Activated CD4-positive, alpha-beta T cell treated with anti-CD3 and anti-CD28 coated beads, Interleukin-2, amount 10 ng/mL, durations not matched to agents 7 days and 5 days (primary cell): Measurements from ENCODE around the gene STK32B. TPM values are rescaled to one million over a fixed set of nuclear protein-coding genes. Genes with fewer than 3 reads are reported as not detected.
"Not testable (repeated sequence)": the region's sequence is repeated elsewhere in the genome, so short reads cannot be mapped to it uniquely, and the experiment has no call there.

Source experiments
- CTCF ChIA-PET: fragments of 350-600 bp; sonication (Branson Sonifier 250); formaldehyde crosslinking; loops from one replicate; lab custom pipeline; 2021; ENCODE audit warnings: antibody characterized with exemption; lab: Charles Lee
- POLR2A ChIA-PET: fragments of 350-600 bp; sonication (Branson Sonifier 250); formaldehyde crosslinking; loops from one replicate; lab custom pipeline; 2021; ENCODE audit warnings: antibody characterized with exemption; lab: Charles Lee
- DNase-seq: peaks from one replicate; pipeline ENCODE4 v3.0.0-alpha.2; 2020
- H3K27ac Mint-ChIP-seq: one replicate; pipeline ENCODE4 v1.8.0; 2021; ENCODE audit warnings: mild to moderate bottlenecking, moderate library complexity, mixed read lengths
- H3K27me3 Mint-ChIP-seq: one replicate; pipeline ENCODE4 v1.8.0; 2021; ENCODE audit warnings: mixed read lengths
- H3K36me3 Mint-ChIP-seq: one replicate; pipeline ENCODE4 v1.8.0; 2021; ENCODE audit warnings: low read depth, mixed read lengths
- H3K4me1 Mint-ChIP-seq: one replicate; pipeline ENCODE4 v1.8.0; 2021; ENCODE audit warnings: mixed read lengths
- H3K4me3 Mint-ChIP-seq: one replicate; pipeline ENCODE4 v1.8.0; 2021; ENCODE audit warnings: mild to moderate bottlenecking, moderate library complexity, mixed read lengths
- H3K9me3 Mint-ChIP-seq: one replicate; pipeline ENCODE4 v1.8.0; 2021; ENCODE audit warnings: mixed read lengths
- total RNA-seq, 2 experiments: library from RNA; stranded (reverse); gene quantifications; one replicate each; pipeline ENCODE4 v1.2.3, GENCODE V29; 2021

The STK32B gene
- total RNA-seq, 2 experiments from 2014 or later = not detected

DNA sequence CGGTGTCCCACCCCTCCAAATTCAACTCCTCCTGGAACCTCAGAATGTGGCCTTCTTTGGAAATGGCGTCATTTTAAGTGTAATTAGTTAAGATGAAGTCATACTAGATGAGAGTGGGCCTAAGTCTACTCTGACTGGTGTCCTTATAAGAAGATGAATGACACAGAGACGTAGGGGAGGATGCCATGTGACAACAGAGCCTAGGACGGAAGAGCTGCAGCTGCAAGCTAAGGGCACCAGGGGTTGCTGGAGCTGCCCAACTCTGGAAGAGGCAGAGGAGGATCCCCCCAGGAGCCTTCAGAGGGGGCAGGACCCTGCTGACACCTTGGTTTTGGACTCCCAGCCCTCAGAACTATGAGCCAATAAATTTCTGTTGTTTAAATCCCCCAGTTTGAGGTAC, 115.1 kb downstream of the STK32B start:
- Mint-ChIP-seq H3K27ac (no peak overlapping the region), H3K4me1 (no peaks in the 10 kb centered on the region), H3K27me3 (no peaks in the 10 kb centered on the region), H3K36me3 (no peaks in the 10 kb centered on the region), H3K9me3 (no peaks in the 10 kb centered on the region), H3K4me3 (no peak overlapping the region)
- DNase-seq = no peak
- ChIA-PET CTCF (no interaction called here), POLR2A (no interaction called here)

DNA sequence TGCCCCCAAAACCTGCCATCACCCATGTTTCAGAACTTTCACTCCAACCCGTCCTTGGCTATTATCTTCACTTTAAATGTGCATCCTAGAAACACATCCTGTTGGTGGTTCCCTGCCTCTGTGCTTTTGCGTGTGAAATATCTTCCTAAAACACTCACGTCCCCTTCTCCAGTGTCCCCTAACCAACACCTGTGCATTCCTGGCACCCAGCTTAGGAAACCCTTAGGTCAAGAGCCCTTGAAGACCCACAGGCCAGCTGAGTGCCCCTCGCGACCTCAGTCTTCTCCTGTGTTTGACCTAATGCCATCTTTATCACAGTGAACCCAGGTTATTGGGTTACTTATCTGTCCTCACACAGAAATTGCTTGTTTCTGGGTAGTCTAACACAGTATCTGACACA, 117.6 kb downstream of the STK32B start:
- H3K9me3 Mint-ChIP-seq = no peaks in the 10 kb centered on the region
- POLR2A ChIA-PET = no interaction called here
- CTCF ChIA-PET = no interaction called here
- H3K4me1 Mint-ChIP-seq = no peaks in the 10 kb centered on the region
- no peak overlapping the region for H3K27ac Mint-ChIP-seq
- H3K36me3 Mint-ChIP-seq = no peaks in the 10 kb centered on the region
- DNase-seq = no peak
- no peaks in the 10 kb centered on the region for H3K27me3 Mint-ChIP-seq
- H3K4me3 Mint-ChIP-seq = no peak overlapping the region

DNA sequence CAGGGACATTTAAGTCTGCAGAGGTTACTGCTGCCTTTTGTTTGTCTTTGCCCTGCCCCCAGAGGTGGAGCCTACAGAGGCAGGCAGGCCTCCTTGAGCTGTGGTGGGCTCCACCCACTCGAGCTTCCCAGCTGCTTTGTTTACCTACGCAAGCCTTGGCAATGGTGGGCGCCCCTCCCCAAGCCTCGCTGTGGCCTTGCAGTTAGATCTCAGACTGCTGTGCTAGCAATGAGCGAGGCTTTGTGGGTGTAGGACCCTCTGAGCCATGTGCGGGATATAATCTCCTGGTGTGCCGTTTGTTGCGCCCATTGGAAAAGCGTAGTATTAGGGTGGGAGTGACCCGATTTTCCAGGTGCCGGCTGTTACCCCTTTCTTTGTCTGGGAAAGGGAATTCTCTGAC, 124.6 kb downstream of the STK32B start:
- H3K27ac Mint-ChIP-seq, H3K9me3 Mint-ChIP-seq, DNase-seq, CTCF ChIA-PET, H3K4me1 Mint-ChIP-seq, H3K27me3 Mint-ChIP-seq, POLR2A ChIA-PET, H3K36me3 Mint-ChIP-seq, H3K4me3 Mint-ChIP-seq: not testable (repeated sequence)

DNA sequence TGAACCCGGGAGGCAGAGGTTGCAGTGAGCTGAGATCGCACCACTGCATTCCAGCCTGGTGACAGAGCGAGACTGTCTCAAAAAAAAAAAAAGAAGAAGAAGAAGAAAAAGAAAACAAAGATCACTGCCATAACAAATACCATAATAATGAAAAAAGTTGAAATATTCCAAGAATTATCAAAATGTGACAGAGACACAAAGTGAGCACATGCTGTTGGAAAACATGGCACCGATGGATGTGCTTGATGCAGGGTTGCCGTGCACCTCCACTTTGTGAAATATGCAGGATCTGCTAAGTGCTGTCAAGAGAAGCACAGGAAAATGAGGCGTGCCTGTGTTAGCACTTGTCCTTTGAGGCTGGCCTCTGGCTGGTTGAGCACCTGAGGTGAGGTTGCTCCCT, 133.3 kb downstream of the STK32B start:
- POLR2A ChIA-PET = no interaction called here

DNA sequence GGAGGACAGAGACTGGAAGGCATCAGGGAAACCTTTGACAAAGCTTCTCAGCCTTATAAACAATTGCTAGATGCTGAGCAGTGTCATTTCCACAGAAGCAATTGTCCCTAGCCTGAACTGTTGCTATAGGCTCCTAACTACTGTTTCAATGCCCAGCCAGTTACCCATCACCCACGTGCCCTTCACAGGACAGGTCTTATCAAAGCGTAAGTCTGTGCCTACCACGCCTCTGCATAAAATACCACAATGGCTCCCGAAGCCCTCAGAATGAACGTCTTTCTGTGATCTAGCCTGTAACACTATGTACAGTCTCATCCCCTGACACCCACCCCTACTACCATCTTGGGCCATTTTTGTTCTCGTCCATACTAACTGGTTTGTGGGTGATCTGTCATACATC, 134.3 kb downstream of the STK32B start:
- no peak for DNase-seq
- H3K4me3 Mint-ChIP-seq = no peak overlapping the region
- no peaks in the 10 kb centered on the region for H3K4me1 Mint-ChIP-seq
- CTCF ChIA-PET = no interaction called here
- POLR2A ChIA-PET = no interaction called here
- H3K36me3 Mint-ChIP-seq = no peaks in the 10 kb centered on the region
- H3K27me3 Mint-ChIP-seq = no peaks in the 10 kb centered on the region
- no peaks in the 10 kb centered on the region for H3K9me3 Mint-ChIP-seq
- no peak overlapping the region for H3K27ac Mint-ChIP-seq

More for the DNA sequence above, 133.3 kb downstream of the STK32B start:
- CTCF ChIA-PET = no interaction called here
- no peaks in the 10 kb centered on the region for H3K27me3 Mint-ChIP-seq
- no peaks in the 10 kb centered on the region for H3K9me3 Mint-ChIP-seq
- no peaks in the 10 kb centered on the region for H3K4me1 Mint-ChIP-seq
- H3K27ac Mint-ChIP-seq = no peak overlapping the region
- no peaks in the 10 kb centered on the region for H3K36me3 Mint-ChIP-seq
- H3K4me3 Mint-ChIP-seq = no peak overlapping the region
- no peak for DNase-seq

DNA sequence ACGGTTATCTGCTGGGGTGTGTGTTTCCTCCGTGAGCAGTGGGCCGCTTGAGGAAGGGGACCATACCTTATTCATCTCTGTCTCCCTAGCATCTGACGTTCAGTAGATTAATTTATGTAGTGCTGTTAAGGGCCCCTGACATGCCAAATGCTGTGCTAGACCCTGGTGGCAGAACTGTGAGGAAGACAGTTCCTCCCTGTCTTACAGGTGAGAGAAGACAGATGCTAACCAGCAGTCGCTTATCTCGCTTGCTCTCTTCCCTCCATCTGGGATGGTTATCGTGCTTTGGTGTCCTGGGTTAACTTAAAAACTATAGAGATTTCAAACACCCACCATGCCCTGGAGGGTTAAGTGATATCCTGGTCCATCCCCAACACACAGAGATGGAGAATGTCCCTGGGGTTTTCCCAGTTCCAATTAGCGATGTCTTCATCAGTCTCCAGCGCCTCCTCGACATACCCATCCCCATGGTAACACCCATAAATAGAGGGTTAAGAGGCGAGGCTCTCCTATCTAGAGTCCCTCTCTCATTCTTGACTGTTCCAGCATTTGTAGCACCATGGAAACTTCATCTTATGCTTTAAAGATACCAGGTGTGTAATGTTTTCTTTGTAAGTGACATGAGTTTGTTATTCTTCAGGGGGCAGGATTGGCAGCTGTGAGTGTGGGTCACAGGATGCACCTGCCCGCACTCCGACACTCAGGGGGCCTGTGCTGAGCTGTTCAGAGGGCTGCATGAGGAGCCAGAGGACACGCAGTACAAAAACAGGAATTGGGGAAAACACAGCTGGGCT, 135.2 kb downstream of the STK32B start:
- DNase-seq = no peak
- ChIA-PET POLR2A (no interaction called here), CTCF (no interaction called here)
- no peaks in the 10 kb centered on the region for H3K27me3 Mint-ChIP-seq
- no peaks in the 10 kb centered on the region for H3K4me1 Mint-ChIP-seq
- no peaks in the 10 kb centered on the region for H3K36me3 Mint-ChIP-seq
- H3K27ac Mint-ChIP-seq = no peak overlapping the region
- H3K4me3 Mint-ChIP-seq = no peak overlapping the region
- no peaks in the 10 kb centered on the region for H3K9me3 Mint-ChIP-seq

DNA sequence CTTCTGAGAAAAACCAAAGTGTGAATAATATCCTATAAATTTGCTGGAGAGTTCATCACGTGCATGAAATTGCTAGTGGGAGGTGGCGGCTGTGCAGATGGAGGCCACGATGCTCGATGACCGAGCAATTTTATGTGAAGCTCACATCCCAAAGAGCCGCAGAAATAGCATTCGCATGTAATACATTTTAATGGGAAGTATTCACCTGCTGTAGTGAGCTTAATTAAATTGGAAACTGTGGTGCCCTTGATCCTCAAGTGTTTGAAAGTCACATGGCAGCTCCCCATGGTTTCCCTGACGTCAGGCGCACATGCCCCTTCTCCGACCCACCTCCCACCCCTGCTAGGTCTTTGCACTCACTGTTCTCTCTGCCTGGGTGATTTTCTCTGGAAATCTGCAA, 136.8 kb downstream of the STK32B start:
- no peak for DNase-seq
- ChIA-PET POLR2A (no interaction called here), CTCF (no interaction called here)
- Mint-ChIP-seq H3K9me3 (no peaks in the 10 kb centered on the region), H3K27ac (no peak overlapping the region), H3K4me1 (no peaks in the 10 kb centered on the region), H3K4me3 (no peak overlapping the region), H3K36me3 (no peaks in the 10 kb centered on the region), H3K27me3 (no peaks in the 10 kb centered on the region)

DNA sequence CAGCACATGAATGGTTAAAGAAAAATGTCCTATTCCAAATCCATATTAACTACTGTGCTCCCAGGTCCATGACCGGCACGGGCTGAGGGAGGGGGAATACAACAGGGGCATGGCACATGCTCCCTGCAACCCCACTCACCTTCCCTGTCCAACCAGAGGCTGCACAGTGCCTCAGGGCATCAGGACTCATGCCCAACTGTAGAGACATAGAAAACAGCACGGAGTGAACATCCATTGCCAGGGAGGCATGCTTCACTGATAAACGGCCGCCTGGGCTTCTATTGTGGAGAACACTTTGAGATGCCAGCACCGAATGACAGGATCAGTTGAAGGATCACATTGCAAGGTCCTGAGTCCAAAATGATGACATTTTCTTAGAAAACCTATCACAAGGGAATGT, 140.6 kb downstream of the STK32B start:
- Mint-ChIP-seq H3K4me3 (no peak overlapping the region), H3K27me3 (no peaks in the 10 kb centered on the region), H3K36me3 (no peaks in the 10 kb centered on the region), H3K4me1 (no peaks in the 10 kb centered on the region), H3K27ac (no peak overlapping the region), H3K9me3 (no peaks in the 10 kb centered on the region)
- DNase-seq = no peak
- CTCF ChIA-PET = no interaction called here
- POLR2A ChIA-PET = no interaction called here

DNA sequence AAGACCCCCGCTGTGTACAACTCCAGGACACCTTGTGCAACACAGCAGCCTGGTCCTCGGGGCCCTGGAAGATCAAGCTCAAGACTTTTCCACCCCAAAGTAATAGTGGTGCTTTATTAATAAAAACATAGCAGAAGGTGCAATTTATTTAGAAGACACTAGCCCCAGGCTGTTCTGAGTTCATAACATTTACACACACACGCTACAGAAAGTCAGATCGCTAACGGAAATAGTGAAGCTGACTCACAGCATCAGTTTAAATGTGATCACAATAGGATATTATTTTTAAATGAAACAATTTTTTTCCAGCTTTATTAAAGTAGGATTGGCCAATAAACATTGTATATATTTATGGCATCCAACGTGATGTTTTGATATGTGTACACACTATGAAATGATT, 141.0 kb downstream of the STK32B start:
- Mint-ChIP-seq H3K9me3 (no peaks in the 10 kb centered on the region), H3K4me3 (no peak overlapping the region), H3K27me3 (no peaks in the 10 kb centered on the region), H3K27ac (no peak overlapping the region), H3K36me3 (no peaks in the 10 kb centered on the region), H3K4me1 (no peaks in the 10 kb centered on the region)
- ChIA-PET CTCF (no interaction called here), POLR2A (no interaction called here)
- DNase-seq = no peak

DNA sequence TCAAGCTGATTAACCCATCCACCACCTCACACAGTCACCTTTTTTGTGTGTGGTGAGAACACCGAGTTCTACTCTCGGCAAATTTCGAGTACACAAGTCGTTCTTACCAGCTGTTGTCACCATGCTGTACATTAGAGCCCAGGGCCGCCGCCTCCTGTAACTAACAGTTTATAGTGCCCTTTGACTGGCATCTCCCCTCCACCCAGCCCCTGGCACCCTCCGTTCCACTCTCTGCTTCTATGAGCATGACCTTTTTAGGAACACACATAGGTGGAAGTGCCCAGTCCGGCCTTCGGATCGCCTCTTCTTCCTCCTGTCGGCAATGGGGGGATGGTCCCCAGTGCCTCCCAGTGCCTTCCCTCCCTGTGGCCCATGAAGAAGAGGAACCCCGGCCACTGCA, 141.4 kb downstream of the STK32B start:
- no peaks in the 10 kb centered on the region for H3K9me3 Mint-ChIP-seq
- DNase-seq = no peak
- no peaks in the 10 kb centered on the region for H3K4me1 Mint-ChIP-seq
- no peak overlapping the region for H3K4me3 Mint-ChIP-seq
- H3K27ac Mint-ChIP-seq = no peak overlapping the region
- CTCF ChIA-PET = no interaction called here
- POLR2A ChIA-PET = no interaction called here
- no peaks in the 10 kb centered on the region for H3K27me3 Mint-ChIP-seq
- no peaks in the 10 kb centered on the region for H3K36me3 Mint-ChIP-seq

DNA sequence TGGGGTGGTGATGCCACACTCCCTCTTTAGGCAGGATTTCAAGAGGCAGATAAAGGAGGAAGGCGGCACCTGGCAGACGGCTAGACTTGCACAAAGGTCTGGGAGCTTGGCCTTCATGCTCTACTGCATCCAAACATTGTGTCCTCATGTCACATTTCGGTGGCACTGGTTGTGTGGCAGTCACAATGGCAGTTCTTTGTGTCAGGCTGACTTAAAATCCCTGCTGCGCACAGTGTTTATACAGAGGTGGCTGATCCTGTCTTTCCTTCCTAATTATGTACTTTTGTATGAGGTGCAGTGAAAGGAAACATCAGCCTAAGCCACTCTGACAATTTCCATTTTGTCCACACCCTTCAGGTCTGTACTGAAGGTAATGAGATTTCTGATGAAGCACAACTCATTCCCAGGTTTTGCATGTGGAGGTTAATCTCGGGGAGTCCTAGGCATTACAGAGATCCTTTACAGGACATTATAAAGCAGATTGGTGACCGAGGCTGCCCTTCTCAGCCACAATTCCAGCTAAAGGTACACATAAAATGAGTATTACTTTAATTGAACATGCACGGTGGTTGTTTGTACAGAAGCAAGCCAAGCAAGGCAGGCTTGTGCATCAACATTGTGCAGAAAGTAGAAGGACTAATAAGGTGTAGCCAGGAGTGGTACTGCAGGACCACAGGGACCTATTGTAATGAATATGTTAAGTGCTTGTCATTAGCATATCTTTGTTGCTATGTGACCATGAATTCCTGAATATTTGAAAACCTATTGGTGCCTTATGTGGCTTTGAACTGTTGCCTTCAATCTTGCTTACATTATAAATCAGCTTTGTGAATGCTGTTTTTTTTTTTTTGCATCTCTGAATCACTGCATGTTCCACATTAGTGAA, 147.6 kb downstream of the STK32B start:
- no peak for DNase-seq
- Mint-ChIP-seq H3K27ac (no peak overlapping the region), H3K4me1 (no peaks in the 10 kb centered on the region), H3K27me3 (no peaks in the 10 kb centered on the region), H3K4me3 (no peak overlapping the region), H3K36me3 (no peaks in the 10 kb centered on the region), H3K9me3 (no peaks in the 10 kb centered on the region)
- CTCF ChIA-PET = no interaction called here
- POLR2A ChIA-PET = no interaction called here

DNA sequence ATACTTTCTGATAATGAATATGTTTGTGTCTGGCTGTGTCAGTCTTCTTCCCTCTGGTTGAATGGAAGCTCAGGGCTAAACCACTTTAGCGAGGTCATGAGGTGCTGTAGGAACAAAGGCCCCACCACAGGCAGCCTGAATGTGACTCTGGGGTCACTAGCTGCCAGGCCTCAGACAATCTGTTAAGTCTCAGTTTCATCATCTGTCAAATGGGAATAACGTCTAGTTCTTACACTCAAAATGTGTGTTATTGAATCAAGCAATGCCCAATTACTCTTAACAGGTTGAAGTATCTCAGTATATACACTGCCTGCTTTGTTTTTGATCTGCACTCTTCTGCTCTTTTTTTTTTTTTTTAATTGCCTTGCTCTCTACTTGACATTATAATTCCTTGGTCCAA, 148.6 kb downstream of the STK32B start:
- H3K4me1 Mint-ChIP-seq = no peaks in the 10 kb centered on the region
- H3K4me3 Mint-ChIP-seq = no peak overlapping the region
- POLR2A ChIA-PET = no interaction called here
- no peaks in the 10 kb centered on the region for H3K36me3 Mint-ChIP-seq
- no peaks in the 10 kb centered on the region for H3K27me3 Mint-ChIP-seq
- CTCF ChIA-PET = no interaction called here
- H3K9me3 Mint-ChIP-seq = no peaks in the 10 kb centered on the region
- DNase-seq = no peak
- no peak overlapping the region for H3K27ac Mint-ChIP-seq

DNA sequence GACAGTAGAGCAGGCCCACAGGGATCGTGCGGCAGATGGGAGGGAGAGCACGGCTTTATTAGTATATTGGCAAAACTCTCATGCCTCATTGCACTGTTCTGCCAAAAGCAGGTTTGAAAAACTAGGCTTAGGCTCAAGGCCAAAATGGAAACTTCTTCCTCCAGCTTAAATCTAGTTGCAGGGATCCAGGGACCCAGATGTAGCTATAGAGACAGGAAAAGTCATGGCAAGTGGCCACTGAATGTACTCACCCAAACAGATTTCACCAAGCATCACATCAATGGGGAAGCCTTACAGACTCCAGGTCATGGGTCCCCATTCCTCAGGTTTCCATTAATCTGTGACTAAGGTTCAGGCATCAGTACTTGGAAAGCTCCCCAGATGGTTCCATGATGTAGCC, 149.2 kb downstream of the STK32B start:
- Mint-ChIP-seq H3K27me3 (no peaks in the 10 kb centered on the region), H3K27ac (no peak overlapping the region), H3K4me1 (no peaks in the 10 kb centered on the region), H3K4me3 (no peak overlapping the region), H3K36me3 (no peaks in the 10 kb centered on the region), H3K9me3 (no peaks in the 10 kb centered on the region)
- no peak for DNase-seq
- POLR2A ChIA-PET = no interaction called here
- CTCF ChIA-PET = no interaction called here
